ENCODE results near the gene CDC45.

DNA sequence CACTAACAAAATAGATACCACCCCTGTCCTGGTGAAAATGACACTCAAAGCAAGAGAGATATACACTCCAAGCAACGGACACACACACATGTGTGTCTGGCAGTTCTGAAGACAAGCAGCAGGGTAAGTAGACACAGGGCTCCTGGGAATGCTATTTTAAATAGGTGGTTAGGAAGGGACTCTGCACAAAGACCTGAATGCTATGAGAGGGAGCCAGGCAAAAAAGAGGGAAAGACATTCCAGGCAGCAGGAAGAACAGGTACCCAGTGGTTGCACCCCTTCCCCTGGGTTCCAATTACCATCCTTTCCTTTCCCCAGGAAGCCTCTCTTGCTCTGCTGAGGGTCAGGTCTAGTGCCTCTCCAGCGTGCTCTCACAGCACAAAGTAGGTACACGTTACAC, 3.7 kb upstream of the CDC45 start:
- TF ChIP-seq, protein P1, sequence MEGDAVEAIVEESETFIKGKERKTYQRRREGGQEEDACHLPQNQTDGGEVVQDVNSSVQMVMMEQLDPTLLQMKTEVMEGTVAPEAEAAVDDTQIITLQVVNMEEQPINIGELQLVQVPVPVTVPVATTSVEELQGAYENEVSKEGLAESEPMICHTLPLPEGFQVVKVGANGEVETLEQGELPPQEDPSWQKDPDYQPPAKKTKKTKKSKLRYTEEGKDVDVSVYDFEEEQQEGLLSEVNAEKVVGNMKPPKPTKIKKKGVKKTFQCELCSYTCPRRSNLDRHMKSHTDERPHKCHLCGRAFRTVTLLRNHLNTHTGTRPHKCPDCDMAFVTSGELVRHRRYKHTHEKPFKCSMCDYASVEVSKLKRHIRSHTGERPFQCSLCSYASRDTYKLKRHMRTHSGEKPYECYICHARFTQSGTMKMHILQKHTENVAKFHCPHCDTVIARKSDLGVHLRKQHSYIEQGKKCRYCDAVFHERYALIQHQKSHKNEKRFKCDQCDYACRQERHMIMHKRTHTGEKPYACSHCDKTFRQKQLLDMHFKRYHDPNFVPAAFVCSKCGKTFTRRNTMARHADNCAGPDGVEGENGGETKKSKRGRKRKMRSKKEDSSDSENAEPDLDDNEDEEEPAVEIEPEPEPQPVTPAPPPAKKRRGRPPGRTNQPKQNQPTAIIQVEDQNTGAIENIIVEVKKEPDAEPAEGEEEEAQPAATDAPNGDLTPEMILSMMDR (conservative IDR thresholded peaks at IDR 0.05 in 1 of 2, IDR thresholded peaks at IDR 0.05 in 1 of 2; ENCODE audit: low read depth in 1 of 2, low read length in 2 of 2): no peak
- no peak for TF ChIP-seq EZH2 (IDR thresholded peaks at IDR 0.05; ENCODE audit: low read length, missing control alignments)

Data from fibroblast of lung (primary cell).